RKO (cell line): ENCODE measurements around the gene CYFIP1.

ENCODE experiments used
- DNase-seq: peaks from one replicate; pipeline ENCODE4 v3.0.0-alpha.2; 2016; ENCODE audit warnings: low spot score

CYFIP1 gene

GRCh38 chr15:22949074-22949547 is 31.1 kb downstream of the CYFIP1 start:
- DNase-seq: no peak

- no peak for DNase-seq
These were observed 32.1 kb downstream of the CYFIP1 start for GRCh38 chr15:22948056-22948455.

- no peak for DNase-seq
These were observed 32.8 kb downstream of the CYFIP1 start for GRCh38 chr15:22947101-22948000.

- no peak for DNase-seq
These were observed 35.1 kb downstream of the CYFIP1 start for GRCh38 chr15:22945071-22945470.

- no peak for DNase-seq
These were observed 35.5 kb downstream of the CYFIP1 start for GRCh38 chr15:22944651-22945050.

- DNase-seq: no peak
These were observed 37.3 kb downstream of the CYFIP1 start for GRCh38 chr15:22942877-22943276.

GRCh38 chr15:22942306-22942855 is 37.8 kb downstream of the CYFIP1 start:
- no peak for DNase-seq

GRCh38 chr15:22941179-22941578 is 39.0 kb downstream of the CYFIP1 start:
- DNase-seq: no peak

GRCh38 chr15:22939652-22940061 is 40.5 kb downstream of the CYFIP1 start:
- DNase-seq: no peak

- no peak for DNase-seq
These were observed 41.1 kb downstream of the CYFIP1 start for GRCh38 chr15:22939051-22939450.

GRCh38 chr15:22936577-22937472 is 43.3 kb downstream of the CYFIP1 start:
- no peak for DNase-seq

GRCh38 chr15:22933641-22934061 is 46.5 kb downstream of the CYFIP1 start:
- DNase-seq: no peak

- DNase-seq: no peak
These were observed 48.2 kb downstream of the CYFIP1 start for GRCh38 chr15:22931784-22932536.

GRCh38 chr15:22930782-22931484 is 49.2 kb downstream of the CYFIP1 start:
- DNase-seq: peak; percentile 14

- DNase-seq: no peak
These were observed 52.4 kb downstream of the CYFIP1 start for GRCh38 chr15:22927761-22928160.

- no peak for DNase-seq
These were observed 54.3 kb downstream of the CYFIP1 start for GRCh38 chr15:22925875-22926274.

- no peak for DNase-seq
These were observed 58.2 kb downstream of the CYFIP1 start for GRCh38 chr15:22922003-22922402.

- DNase-seq: no peak
These were observed 61.0 kb downstream of the CYFIP1 start for GRCh38 chr15:22919171-22919570.

- no peak for DNase-seq
These were observed 61.5 kb downstream of the CYFIP1 start for GRCh38 chr15:22918596-22919140.

- DNase-seq: peak; percentile 66
These were observed 62.1 kb downstream of the CYFIP1 start for GRCh38 chr15:22918056-22918455.

GRCh38 chr15:22917556-22917955 is 62.6 kb downstream of the CYFIP1 start:
- DNase-seq: no peak
